ENCODE measurements around the gene NUDT3. TPM values are rescaled to one million over a fixed set of nuclear protein-coding genes. Genes with fewer than 3 reads are reported as not detected.
A peak's percentile ranks its signal among the peaks of the same experiment; 100 is the strongest.

Gene NUDT3
- total and polyA plus RNA-seq, 2 experiments from 2014 or later = 18.6 to 26.1 TPM

DNA sequence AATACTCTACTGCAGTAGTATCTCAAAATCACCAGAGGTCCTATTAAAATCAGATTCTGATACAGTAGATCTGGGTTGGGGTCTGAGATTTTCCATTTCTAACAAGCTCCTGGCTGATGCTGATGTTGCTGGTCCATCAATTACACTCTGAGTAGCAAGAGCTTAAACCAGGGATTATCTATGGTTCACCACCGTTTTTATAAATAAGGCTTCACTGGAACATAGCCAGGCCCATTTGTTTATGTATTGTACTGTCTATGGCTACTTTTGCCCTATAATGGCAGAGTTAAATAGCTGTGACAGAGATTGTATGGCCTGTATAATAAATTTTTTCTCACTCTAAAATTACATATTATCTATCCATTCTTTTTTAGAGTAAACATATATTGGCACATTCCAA is 53.0 kb downstream of the NUDT3 start:
- no peaks in the 10 kb centered on the region for H3K9me3 ChIP-seq (ENCODE audit: low read depth)
- TF ChIP-seq, protein P1, sequence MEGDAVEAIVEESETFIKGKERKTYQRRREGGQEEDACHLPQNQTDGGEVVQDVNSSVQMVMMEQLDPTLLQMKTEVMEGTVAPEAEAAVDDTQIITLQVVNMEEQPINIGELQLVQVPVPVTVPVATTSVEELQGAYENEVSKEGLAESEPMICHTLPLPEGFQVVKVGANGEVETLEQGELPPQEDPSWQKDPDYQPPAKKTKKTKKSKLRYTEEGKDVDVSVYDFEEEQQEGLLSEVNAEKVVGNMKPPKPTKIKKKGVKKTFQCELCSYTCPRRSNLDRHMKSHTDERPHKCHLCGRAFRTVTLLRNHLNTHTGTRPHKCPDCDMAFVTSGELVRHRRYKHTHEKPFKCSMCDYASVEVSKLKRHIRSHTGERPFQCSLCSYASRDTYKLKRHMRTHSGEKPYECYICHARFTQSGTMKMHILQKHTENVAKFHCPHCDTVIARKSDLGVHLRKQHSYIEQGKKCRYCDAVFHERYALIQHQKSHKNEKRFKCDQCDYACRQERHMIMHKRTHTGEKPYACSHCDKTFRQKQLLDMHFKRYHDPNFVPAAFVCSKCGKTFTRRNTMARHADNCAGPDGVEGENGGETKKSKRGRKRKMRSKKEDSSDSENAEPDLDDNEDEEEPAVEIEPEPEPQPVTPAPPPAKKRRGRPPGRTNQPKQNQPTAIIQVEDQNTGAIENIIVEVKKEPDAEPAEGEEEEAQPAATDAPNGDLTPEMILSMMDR (IDR thresholded peaks at IDR 0.05; ENCODE audit: low read depth, low read length) = no peak
- peaks cover 4% of the 10 kb centered on the region for H3K4me1 ChIP-seq (ENCODE audit: low read depth)
- H3K27ac ChIP-seq = no peak overlapping the region
- no peak overlapping the region for H3K4me3 ChIP-seq
- no peaks in the 10 kb centered on the region for H3K36me3 ChIP-seq
- DNase-seq (ENCODE audit: low read depth in 1 of 2, low spot score in 1 of 2) = no peak
- H3K27me3 ChIP-seq = no peaks in the 10 kb centered on the region

DNA sequence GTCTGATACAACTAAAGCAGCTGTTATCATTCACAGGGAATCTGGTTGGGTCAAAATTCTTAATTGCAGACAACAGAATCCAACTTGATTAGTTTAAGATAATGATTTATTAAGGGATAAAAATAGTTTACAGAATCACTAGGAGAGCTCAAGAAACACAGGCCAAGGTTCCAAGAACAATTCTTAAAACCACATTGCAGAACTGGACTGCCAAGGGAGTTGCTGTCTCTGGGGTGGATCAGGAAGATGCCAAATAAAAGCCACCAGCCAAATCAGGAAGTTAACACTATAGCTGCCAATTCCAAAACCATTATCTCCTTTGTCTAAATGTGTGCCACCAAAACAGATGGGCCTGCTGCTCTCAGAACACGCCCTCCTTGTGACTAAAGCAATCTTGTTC is 53.7 kb downstream of the NUDT3 start:
- Histone ChIP-seq H3K36me3 (no peaks in the 10 kb centered on the region), H3K4me1 (ENCODE audit: low read depth) (peaks cover 8% of the 10 kb centered on the region), H3K27ac (peak overlapping the region; percentile 32), H3K27me3 (no peaks in the 10 kb centered on the region), H3K4me3 (no peak overlapping the region), H3K9me3 (ENCODE audit: low read depth) (no peaks in the 10 kb centered on the region)
- DNase-seq (ENCODE audit: low read depth in 1 of 2, low spot score in 1 of 2) = no peak
- TF ChIP-seq, protein P1 (IDR thresholded peaks at IDR 0.05; ENCODE audit: low read depth, low read length) = no peak

DNA sequence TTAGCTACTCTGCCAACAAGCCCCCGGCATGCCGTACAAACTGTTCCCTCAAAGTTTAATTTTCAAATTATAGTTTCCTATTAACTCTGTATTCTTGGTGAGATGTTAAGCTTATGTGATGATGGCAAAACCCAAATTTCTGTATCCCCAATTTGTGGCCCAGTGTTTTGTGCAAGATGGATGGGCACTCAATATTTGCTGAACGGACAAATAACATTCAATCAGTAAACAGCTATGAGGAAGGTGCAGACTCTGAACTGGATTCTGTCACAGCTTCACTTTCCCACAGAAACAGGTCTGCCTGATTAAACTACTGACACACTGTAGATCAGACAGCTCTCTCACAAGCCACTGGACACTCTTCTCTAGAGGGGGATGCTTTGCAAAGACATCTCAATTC is 54.1 kb downstream of the NUDT3 start:
- TF ChIP-seq, protein P1 (IDR thresholded peaks at IDR 0.05; ENCODE audit: low read depth, low read length) = no peak
- H3K4me3 ChIP-seq = no peak overlapping the region
- H3K9me3 ChIP-seq (ENCODE audit: low read depth) = no peaks in the 10 kb centered on the region

DNA sequence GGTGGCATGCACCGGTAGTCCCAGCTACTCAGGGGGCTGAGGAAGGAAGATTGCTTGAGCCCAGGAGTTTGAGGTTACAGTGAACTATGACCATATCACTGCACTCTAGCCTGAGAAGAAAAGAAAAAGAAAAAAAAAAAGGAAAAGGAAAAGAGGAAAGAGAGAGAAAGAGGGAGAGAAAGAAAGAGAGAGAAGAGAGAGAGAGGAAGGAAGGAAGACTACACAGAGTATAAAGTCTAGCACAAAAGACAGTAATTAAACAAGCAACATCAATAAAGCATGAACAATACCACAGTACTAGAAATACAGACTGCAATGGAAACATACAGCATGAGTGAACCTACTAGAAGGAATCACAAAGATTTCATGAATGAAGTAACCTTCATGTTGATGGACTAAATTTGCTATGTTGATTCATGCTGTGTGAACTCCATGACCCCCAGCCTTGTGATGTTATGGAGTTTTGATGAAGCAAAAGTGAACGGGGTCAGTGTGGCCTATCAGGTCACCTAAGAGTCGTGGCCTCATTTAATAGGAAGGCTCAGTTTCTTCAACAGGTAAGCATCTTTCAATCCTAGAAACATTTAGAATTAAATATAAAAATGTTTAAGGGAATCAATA is 57.6 kb downstream of the NUDT3 start:
- Histone ChIP-seq H3K36me3 (no peaks in the 10 kb centered on the region), H3K9me3 (ENCODE audit: low read depth) (no peaks in the 10 kb centered on the region), H3K4me1 (ENCODE audit: low read depth) (peaks cover 9% of the 10 kb centered on the region), H3K27me3 (no peaks in the 10 kb centered on the region), H3K4me3 (no peak overlapping the region), H3K27ac (no peak overlapping the region)
- no peak for DNase-seq (ENCODE audit: low read depth in 1 of 2, low spot score in 1 of 2)
- TF ChIP-seq, protein P1 (IDR thresholded peaks at IDR 0.05; ENCODE audit: low read depth, low read length) = no peak

More for the DNA sequence above, 54.1 kb downstream of the NUDT3 start:
- Histone ChIP-seq H3K4me1 (ENCODE audit: low read depth) (peaks cover 12% of the 10 kb centered on the region), H3K27ac (peak overlapping the region; percentile 32), H3K27me3 (no peaks in the 10 kb centered on the region), H3K36me3 (no peaks in the 10 kb centered on the region)
- DNase-seq (ENCODE audit: low read depth in 1 of 2, low spot score in 1 of 2) = no peak

DNA sequence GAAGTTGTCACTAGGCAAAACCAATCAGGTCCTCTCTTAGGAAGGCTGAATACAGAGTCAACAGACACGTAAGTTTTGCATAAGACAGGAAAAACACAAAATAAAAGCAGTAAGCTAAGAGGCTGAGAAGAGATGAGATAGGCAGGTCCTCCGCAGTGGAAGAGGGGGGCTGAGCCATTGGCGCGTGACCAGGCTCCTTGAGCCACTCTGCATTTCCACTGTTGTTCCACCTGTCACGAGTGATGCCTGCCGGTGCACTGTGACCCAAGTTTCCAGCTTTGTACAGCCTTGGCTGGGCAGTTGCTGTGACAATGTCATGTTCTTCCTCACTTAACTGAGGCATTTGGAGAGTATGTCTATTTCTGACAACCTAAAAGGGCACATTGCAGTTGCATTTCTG is 58.6 kb downstream of the NUDT3 start:
- Histone ChIP-seq H3K36me3 (no peaks in the 10 kb centered on the region), H3K27ac (no peak overlapping the region), H3K9me3 (ENCODE audit: low read depth) (no peaks in the 10 kb centered on the region), H3K4me1 (ENCODE audit: low read depth) (peaks cover 8% of the 10 kb centered on the region), H3K4me3 (no peak overlapping the region), H3K27me3 (no peaks in the 10 kb centered on the region)
- TF ChIP-seq, protein P1 (IDR thresholded peaks at IDR 0.05; ENCODE audit: low read depth, low read length) = no peak
- peak in 1 of 2 donors; percentile 40 for DNase-seq (ENCODE audit: low read depth in 1 of 2, low spot score in 1 of 2)
